ENCODE data around the gene MUC20. TPM values are rescaled to one million over a fixed set of nuclear protein-coding genes. Genes with fewer than 3 reads are reported as not detected.

MUC20 gene
- total RNA-seq, 4 donors from 2014 or later, result 1.5 to 7.0 (median 3.2) TPM

GRCh38 chr3:195767792-195768191 is 47.0 kb downstream of the MUC20 start:
- peaks cover 4 to 15% (median 4%) of the 10 kb centered on the region in 3 donors for H3K27me3 ChIP-seq
- in situ Hi-C loops (cut with MboI; ENCODE audit: low sequenced_read_pairs in 4 of 4) (no loop called here), intact Hi-C loops (cut with DNase I; ENCODE audit: low total_unique reads) (no loop called here)
- TF ChIP-seq CTCF (IDR thresholded peaks at IDR 0.05 in 4 of 5, conservative IDR thresholded peaks at IDR 0.05 in 1 of 5) (no peak), POLR2A (IDR thresholded peaks at IDR 0.05) (no peak)
- H3K4me3 ChIP-seq, result no peak overlapping the region
- H3K36me3 ChIP-seq, result no peaks in the 10 kb centered on the region
- ATAC-seq (no peak), DNase-seq (no peak)
- H3K4me1 ChIP-seq, result no peaks in the 10 kb centered on the region
- H3K9me3 ChIP-seq, result no peaks in the 10 kb centered on the region
- H3K27ac ChIP-seq, result no peak overlapping the region

GRCh38 chr3:195768414-195768813 is 47.6 kb downstream of the MUC20 start:
- Histone ChIP-seq H3K27me3 (peaks cover 0 to 9% (median 0%) of the 10 kb centered on the region in 3 donors), H3K4me3 (no peak overlapping the region), H3K4me1 (no peaks in the 10 kb centered on the region), H3K36me3 (no peaks in the 10 kb centered on the region), H3K9me3 (no peaks in the 10 kb centered on the region), H3K27ac (no peak overlapping the region)
- ATAC-seq (no peak), DNase-seq (no peak)
- in situ Hi-C loops (cut with MboI; ENCODE audit: low sequenced_read_pairs in 4 of 4), result no loop called here
- no peak for TF ChIP-seq CTCF (IDR thresholded peaks at IDR 0.05 in 4 of 5, conservative IDR thresholded peaks at IDR 0.05 in 1 of 5)
- no peak for TF ChIP-seq POLR2A (IDR thresholded peaks at IDR 0.05)
- intact Hi-C loops (cut with DNase I; ENCODE audit: low total_unique reads), result no loop called here

GRCh38 chr3:195768831-195769303 is 48.1 kb downstream of the MUC20 start:
- H3K36me3 ChIP-seq, result no peaks in the 10 kb centered on the region
- no peak for DNase-seq
- no peaks in the 10 kb centered on the region for H3K9me3 ChIP-seq
- H3K27ac ChIP-seq, result no peak overlapping the region
- ATAC-seq, result no peak
- H3K4me3 ChIP-seq, result no peak overlapping the region
- in situ Hi-C loops (cut with MboI; ENCODE audit: low sequenced_read_pairs in 4 of 4), result no loop called here
- peaks cover 0 to 4% (median 0%) of the 10 kb centered on the region in 3 donors for H3K27me3 ChIP-seq
- no peaks in the 10 kb centered on the region for H3K4me1 ChIP-seq
- intact Hi-C loops (cut with DNase I; ENCODE audit: low total_unique reads), result no loop called here
- no peak for TF ChIP-seq CTCF (IDR thresholded peaks at IDR 0.05 in 4 of 5, conservative IDR thresholded peaks at IDR 0.05 in 1 of 5)
- TF ChIP-seq POLR2A (IDR thresholded peaks at IDR 0.05), result no peak

- in situ Hi-C loops (cut with MboI; ENCODE audit: low sequenced_read_pairs in 4 of 4), result no loop called here
- no peak for DNase-seq
Observed at GRCh38 chr3:195769551-195769950, 48.8 kb downstream of the MUC20 start.

More at GRCh38 chr3:195769551-195769950, 48.8 kb downstream of the MUC20 start:
- Histone ChIP-seq H3K9me3 (no peaks in the 10 kb centered on the region), H3K4me1 (no peaks in the 10 kb centered on the region), H3K36me3 (no peaks in the 10 kb centered on the region), H3K27me3 (no peaks in the 10 kb centered on the region), H3K4me3 (no peak overlapping the region), H3K27ac (no peak overlapping the region)
- TF ChIP-seq POLR2A (IDR thresholded peaks at IDR 0.05) (no peak), CTCF (IDR thresholded peaks at IDR 0.05 in 4 of 5, conservative IDR thresholded peaks at IDR 0.05 in 1 of 5) (no peak)
- ATAC-seq, result no peak
- intact Hi-C loops (cut with DNase I; ENCODE audit: low total_unique reads), result no loop called here

All from gastrocnemius medialis (tissue), 4 donors.